CD4-positive, alpha-beta T cell treated with Interleukin-4 for 1 hour (primary cell): Measurements from ENCODE around the gene OR12D2.
"Not testable (repeated sequence)": the region's sequence is repeated elsewhere in the genome, so short reads cannot be mapped to it uniquely, and the experiment has no call there.

Experiments used
- DNase-seq, 2 donors: peaks; one replicate each; pipeline ENCODE4 v3.0.0-alpha.2; 2020 to 2022

OR12D2 gene, protein sequence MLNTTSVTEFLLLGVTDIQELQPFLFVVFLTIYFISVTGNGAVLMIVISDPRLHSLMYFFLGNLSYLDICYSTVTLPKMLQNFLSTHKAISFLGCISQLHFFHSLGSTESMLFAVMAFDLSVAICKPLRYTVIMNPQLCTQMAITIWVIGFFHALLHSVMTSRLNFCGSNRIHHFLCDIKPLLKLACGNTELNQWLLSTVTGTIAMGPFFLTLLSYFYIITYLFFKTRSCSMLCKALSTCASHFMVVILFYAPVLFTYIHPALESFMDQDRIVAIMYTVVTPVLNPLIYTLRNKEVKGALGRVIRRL

DNA sequence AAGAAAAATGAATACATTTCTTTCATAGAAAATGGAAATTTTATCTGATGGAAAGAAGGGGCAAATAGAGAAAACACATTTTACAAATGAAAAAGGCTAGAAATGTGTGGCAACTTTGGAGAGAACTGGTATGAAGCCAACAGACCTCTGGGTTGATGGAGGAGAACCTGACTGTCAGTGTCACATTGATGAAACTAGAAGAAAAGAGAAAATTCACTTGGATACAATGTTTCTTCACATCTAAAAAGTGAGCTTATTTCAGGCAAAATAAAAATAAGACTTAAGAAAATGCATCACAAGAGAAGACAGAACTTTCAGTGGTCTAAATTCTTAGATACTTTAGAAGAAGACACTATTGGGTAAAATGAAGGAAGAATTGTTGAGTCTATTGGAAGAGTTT lies at the start of gene OR12D2:
TSS of gene OR12D2 (plus strand) at position 301 of the 400 bp plus-strand sequence. CDS start 1,069 bp downstream, outside the sequence.
- no peak for DNase-seq

DNA sequence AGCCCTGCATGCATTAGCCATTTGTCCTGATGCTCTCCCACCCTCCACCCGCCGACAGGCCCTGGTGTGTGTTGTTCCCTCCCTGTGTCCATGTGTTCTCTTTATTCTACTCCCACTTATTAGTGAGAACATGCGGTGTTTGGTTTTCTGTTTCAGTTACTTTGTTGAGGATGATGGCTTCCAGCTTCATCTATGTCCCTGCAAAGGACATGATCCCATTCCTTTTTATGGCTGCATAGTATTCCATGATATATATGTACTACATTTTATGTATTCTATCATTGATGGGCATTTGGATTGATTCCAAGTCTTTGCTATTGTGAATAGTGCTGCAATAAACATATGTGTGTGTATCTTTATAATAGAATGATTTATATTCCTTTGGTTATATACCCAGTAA lies 46.1 kb upstream of the OR12D2 start:
- not testable (repeated sequence) for DNase-seq

DNA sequence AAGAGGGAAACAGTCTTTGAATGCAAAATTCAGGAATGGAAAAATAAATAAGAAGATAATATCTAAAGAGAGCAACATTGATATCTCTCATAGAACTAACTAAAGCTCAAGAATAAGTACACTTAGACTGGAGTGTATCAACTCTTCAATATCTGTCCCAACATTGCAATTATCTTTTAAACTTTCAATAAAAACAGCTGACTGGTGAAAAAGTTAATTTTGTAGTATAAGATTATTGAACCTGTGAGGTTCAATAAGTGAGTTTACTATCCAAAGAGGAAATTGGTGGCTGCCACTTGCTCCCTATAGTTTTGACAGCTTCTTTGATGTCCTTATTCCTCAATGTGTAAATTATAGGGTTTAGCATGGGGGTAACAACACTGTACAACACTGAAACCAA lies 40.5 kb upstream of the OR12D2 start:
- DNase-seq, result no peak

DNA sequence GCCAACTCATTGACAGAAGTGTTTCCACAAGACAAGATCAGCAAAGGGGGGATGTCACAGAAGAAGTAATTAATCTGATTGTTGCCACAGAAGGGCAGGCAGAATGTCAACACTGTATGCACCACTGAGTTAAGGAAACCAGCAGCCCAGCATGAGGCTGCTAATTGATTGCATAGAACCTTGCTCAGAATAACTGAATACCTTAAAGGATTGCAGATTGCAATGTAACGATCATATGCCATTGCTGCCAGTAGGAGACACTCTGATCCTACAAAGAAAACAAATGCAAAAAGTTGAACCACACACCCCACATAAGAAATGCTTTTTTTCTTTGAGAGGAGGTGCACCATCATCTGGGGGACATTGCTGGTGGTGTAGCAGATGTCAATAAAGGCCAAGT lies 39.8 kb upstream of the OR12D2 start:
- DNase-seq, result no peak

DNA sequence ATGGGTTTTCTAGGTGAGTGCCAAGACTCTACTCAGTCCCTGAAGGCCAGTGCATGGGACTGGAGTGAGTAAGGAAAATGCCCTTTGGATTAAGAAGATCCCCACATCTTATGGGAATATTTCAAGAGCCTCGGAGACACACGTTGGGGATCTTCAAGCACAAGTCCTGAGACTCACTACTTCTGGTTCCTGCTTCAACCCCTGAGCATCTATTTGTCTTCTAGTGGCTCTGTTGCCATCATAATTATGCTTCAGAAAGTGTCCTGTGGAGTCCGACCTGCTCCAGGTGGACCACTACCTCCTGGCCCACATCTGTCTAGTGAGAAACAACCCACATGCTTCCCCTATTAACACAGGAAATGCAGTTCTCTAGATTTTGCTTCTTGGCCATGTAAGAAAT lies 26.7 kb upstream of the OR12D2 start, which contains the start of gene OR5V1:
TSS of gene OR5V1 (minus strand) at position 101 of the 400 bp plus-strand sequence. CDS start 12,670 bp downstream, outside the sequence.
- DNase-seq, result no peak

DNA sequence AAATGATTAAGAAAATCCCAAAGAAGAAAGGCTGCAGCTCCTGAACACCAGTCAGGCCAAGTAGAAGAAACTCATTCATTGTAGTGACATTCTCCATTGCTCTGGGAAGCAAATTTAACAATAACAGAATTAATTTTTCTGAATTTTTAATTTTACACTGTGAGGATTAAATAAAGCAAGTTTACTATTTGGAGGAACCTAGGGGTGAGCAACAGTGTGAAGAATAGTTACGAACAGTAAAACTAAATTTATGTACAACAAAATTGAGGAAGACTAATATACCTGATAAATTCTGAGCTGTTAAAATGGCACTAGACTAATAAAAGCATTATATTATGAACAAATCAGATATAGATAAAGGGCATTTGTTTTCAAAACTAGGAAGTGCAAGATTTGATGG lies 20.2 kb upstream of the OR12D2 start, which contains the start of gene OR12D3:
TSS of gene OR12D3 (minus strand) at position 101 of the 400 bp plus-strand sequence. CDS start at position 97, 4 bp downstream.
- DNase-seq, result no peak

DNA sequence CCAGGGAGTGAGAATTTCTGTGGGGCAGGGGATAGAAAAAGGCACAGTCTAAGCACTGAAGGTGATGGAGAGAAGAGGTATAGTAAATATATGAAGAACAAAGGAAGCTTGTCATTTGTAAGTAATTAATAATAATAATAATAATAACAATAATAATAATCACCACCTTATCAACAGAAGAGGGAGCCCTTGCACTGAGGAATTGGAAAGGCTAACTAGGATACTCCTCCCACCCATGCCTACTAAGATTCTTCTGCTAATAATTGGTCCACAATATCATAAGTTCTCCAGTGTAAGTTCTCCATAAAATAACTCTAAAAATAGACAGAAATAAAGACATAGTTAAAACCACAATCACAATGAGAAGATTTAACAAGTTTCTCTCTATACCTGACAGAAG lies 19.4 kb upstream of the OR12D2 start:
- DNase-seq, result no peak

DNA sequence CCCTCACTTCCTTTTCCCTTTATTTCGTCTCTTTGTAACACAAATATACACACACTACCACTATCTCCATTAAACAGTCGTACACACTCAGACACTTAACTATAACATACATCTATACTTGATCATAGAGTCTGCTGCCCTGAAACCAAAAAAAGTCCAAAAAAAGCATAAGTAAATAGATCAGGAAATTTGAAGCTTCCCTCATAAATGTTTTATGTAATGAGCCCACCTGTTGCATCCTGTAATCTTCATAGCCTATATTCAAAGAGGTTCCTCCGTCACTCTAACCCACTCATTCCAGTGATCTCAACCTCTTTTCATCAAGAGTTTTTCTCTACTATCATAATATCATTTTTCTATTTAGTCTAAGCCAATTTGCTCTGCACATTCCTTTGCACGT lies 6.9 kb upstream of the OR12D2 start:
- no peak for DNase-seq

DNA sequence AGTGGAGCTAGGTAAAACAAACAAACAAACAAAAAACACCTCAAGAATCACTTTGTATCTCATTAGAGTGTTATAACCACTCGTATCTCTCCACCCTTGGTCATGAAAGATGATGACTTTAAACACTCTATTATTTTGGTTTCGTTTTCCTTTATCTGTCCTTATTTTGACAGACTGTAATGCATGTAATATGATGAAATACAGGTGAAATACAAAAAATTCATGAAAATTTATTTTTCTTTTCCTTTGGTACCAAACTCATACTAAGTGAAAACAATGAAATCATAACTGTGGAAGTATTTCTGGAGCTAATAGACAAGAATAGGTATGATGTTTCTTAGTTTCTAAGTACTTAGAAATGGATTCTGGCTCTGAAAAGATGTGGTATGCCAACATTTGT lies 4.1 kb downstream of the OR12D2 start:
- DNase-seq, result no peak

DNA sequence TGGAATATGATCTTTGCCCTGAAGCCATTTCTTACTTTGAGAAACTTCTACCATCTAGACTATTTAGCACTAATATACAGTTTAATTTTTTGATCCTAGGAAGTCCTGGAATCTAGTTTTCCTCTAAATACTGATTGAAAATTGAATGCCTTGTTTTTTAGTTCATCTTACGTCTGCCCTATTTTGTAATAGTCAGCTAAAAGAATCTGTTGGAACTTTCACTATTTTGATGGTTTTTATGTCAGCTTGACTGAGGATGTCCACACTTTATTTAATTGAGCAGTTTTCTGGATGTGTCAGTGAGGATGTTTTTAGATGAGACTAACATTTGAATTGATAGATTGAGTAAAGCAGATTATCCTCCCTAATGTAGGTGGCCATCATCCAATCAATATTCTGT lies 8.4 kb downstream of the OR12D2 start:
- no peak for DNase-seq

DNA sequence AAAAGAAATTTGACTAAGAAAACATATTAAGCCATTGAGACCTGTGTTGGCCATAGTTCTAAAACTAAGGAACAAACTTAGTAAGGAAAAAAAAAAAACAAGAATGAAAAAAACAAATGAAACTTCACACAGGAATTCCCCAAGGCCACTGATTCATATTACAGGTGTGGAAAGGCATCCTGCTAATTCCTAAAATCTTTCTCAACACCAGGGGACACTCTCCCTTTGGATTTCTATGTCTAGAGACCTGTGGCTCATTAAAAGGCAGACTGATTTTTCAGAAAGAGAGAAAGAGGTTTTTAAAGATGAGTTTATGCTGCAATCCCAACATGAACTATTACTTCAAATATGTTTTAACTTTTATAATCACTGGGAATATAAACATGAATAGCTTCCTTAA lies 19.2 kb downstream of the OR12D2 start, which contains the start of gene OR12D1:
TSS of gene OR12D1 (plus strand) at position 341 of the 400 bp plus-strand sequence.
- DNase-seq, result no peak

DNA sequence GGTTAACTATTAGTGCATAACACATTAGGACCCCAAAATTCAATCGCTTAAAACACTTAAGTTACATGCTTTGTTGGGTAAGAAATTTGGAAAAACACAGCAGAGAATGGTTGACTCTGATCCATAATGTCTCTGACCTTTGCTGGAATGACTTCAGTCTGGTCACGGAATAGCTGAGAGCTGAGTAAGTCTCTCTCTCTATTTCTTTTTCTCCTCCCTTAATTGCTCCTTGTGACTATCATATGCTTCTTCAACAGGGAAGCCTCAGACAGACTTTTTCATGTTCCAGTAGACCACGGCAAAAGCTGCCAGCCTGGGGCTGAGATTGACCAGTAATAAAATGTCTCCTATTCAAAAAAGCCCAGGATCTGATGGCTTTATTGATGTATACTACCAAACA lies 24.1 kb downstream of the OR12D2 start:
- no peak for DNase-seq

DNA sequence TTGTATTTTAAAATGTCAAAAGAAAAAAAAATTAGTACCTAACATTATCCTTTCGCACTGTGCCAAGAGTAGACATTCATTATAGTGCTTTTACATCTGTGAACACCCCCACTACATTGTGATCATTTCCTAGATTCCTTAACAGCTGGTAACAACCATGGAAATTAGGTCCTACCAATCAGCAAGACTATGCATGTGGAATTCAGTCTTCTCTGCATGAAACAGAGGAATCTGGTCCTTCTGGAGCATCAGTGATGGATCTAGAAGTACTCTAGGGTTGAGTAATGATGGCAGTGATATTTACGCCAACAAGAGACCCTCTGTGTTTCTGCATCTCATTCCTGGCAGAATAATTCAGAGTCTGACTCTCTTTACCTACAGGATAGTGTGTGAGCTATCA lies 28.7 kb downstream of the OR12D2 start:
- no peak for DNase-seq

DNA sequence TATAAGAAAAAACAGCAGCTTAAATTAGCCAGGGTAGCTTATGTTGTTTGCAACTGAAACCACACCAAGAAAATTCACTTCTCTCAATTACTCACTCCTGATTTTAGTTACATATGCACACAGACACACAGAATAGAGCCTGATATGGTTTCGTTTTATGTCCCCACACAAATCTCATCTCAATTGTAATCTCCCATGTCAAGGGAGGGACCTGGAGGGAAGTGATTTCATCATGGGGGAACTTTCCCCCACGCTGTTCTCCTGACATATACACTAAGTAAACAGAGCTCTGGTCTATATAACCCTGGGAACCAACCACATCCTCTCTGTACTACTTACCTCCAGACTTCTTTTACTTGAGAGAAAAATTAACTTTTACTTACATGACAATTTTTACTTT lies 29.1 kb downstream of the OR12D2 start:
- DNase-seq, result no peak

DNA sequence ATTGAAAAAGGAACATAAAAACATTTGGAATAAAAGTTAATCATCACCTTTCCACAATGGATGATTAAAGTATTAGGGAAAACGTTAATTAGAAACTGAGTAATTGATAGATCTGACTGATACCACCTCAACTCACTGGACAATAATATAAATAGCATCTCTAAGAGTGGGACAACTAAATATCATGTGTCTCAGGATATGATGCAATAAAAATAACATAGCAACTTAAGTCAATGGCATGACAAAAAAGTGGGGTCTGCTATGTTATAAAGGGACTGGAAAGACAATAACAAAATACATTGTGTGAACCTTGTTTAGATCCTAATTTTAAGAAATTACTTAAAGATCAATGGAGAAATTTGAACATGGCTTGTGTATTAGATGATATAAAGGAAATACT lies 29.6 kb downstream of the OR12D2 start:
- DNase-seq, result no peak

DNA sequence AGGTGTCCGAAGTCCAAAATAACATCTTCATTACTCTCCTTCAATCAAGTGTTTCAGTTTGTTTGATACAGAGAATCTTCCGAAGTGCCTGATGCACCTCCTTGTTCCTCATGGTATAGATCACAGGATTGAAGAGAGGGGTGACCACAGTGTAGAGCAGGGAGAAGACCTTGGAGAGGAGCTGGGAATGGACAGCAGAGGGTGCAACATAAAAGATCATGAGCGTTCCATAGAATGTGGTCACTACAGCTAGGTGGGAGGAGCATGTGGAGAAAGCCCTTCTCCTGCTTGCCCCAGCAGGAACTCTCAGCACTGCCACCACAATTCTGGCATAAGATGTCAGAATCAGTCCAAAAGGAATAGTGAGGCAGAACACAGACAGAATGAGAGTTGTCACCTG lies 31.2 kb downstream of the OR12D2 start:
- no peak for DNase-seq

DNA sequence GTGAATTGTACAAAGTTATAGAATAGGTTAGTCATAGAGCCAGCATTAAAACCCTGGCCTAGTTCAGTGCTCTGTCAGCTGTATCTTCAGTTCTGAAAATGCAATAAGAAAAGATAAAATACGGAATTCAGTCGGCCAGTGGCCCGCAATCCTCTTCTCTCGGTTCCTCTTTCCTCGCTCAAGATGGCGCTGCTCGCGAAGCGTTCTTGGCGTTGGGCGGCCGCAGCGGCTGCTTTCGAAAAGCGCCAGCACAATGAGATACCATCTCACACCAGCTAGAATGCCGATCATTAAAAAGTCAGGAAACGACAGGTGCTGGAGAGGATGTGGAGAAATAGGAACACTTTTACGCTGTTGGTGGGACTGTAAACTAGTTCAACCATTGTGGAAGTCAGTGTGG lies 41.3 kb downstream of the OR12D2 start:
- not testable (repeated sequence) for DNase-seq

DNA sequence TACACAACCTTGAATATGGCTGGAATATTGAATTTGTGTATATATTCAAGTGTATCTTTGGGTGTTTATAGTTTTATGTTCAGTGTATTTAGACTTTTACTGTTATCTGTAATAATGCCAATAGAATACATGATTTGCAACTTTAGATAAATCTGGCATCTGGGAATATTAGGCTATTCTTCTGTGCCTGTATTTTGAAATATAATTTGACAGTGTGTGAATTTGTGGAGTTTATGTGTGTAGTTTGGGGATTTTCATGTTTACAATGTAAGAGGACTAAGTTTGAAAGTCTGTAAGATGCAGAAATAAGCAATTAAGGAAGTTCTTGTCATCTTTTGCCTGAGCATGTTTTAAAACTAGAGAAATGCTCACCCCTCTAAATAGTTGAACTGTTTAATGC lies 43.6 kb downstream of the OR12D2 start, which contains the start of gene OR10C1:
TSS of gene OR10C1 (plus strand) at position 301 of the 400 bp plus-strand sequence. CDS start 710 bp downstream, outside the sequence.
- DNase-seq, result no peak

DNA sequence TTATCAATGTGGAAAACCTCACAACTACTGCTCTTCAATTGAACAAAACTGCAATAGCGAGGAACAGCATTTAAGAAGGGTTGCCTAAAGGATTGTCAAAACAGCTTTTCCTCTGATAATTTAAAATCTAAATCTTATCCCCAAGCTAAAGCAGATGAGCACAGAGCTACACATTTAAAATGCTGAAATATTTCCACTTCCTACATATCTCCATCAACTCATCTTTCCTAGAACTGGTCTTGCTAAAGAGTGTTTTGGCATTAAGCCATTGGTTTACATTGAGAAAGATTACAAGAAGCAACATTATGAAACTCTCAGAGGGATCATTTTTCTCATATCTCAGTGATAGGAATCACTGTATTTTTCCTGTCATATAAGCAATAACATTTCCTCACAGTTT lies 47.3 kb downstream of the OR12D2 start:
- no peak for DNase-seq

DNA sequence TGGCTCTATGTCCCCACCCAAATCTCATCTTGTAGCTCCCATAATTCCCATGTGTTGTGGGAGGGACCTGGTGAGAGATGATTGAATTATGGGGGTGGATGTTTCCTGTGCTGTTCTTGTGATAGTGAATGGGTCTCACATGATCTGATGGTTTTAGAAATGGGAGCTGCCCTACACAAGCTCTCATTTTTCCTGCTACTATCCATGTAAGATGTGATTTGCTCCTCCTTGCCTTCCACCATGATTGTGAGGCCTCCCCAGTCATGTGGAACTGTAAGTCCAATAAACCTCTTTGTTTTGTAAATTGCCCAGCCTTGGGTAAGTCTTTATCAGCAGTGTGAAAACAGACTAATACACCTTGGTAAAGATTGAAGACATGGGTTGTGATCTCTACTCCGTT lies 48.6 kb downstream of the OR12D2 start:
- not testable (repeated sequence) for DNase-seq
